Measurements from ENCODE around the gene VPS50.

Gene VPS50

GRCh38 chr7:93231799-93232672, at the start of gene VPS50:
TSS of gene VPS50 (plus strand) at chr7:93232366. CDS start at chr7:93232468, 102 bp downstream.
- FAIRE-seq (no peak), DNase-seq (ENCODE audit: insufficient read length, low spot score) (peak; percentile 81)

- DNase-seq (ENCODE audit: insufficient read length, low spot score), result no peak
Measured at GRCh38 chr7:93185303-93186027, 46.7 kb upstream of the VPS50 start.

DNA sequence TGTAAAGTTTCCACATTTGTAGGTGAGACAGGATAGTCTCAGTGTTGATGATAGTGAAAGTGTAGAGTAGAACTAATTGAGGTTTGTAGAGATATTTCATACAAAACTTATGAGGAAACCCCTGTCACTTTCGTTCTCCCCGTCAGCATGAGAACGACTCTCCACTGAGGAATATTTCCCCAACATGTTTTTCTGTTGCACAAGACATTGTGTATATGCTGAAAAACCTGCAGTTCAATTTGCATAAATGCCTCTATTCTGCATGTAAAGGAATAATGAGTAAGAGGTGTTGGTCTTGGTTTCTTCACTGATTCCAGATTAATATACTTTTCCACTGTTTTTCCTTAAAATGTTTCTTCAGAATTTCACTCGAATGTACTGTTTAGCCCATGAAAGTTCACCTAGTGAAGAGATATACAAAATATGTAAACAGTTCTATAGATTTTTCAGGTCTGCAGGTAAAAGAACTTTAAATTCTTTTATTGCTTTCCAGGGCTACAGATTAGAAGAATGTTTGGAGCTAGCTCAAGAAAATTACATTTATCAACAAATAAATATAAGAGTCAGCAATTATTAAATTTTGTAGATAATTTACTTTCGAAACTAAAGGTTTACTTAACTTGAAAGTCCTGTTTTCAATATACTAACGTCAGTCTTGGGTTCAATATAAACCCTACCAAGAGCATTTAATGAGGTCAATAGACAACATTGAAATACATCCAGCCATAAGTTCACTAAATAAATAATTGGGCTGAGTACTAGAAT, 43.1 kb upstream of the VPS50 start:
- no peak for FAIRE-seq
- DNase-seq (ENCODE audit: insufficient read length, low spot score), result no peak

More at GRCh38 chr7:93185303-93186027, 46.7 kb upstream of the VPS50 start:
- FAIRE-seq, result no peak

DNA sequence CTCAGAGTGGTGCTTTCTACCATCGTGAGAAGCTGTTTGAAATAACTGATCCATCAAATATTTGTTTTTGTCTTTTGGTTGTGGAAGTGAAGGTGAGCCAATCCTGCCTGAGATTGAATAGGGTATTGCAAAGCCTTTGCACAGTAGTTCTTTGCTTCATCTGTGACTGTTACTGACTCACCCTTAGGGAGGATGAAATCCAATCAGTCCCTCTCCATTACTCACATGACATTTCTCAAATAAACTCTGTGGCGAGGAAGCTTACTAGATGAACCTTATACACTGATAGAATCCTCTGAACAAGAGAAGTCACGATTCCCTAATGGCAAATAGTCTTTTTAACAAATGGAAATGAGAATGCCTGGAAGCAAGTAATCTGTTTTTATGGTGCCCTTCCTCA, 37.8 kb upstream of the VPS50 start:
- no peak for DNase-seq (ENCODE audit: insufficient read length, low spot score)
- no peak for FAIRE-seq

- DNase-seq (ENCODE audit: insufficient read length, low spot score) (no peak), FAIRE-seq (no peak)
Measured at GRCh38 chr7:93196336-93196735, 35.8 kb upstream of the VPS50 start.

DNA sequence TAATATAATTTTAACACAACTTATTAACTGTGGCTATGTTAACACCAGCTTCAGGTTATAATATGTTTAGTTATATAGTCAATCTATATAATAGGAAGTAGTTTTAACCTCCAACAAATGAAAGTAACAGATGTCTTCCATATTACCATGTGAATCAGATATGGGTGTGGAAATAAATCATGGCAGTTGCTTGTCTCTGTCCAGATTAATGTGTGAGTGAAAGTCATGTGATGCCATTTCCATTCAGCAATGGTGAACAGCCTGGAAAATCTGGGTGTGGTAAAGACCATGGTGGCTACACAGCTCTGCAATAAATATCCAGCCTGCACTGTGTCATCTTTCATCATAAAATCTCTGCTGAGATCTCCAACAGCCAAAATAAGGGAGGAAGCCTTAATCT, 33.7 kb upstream of the VPS50 start:
- DNase-seq (ENCODE audit: insufficient read length, low spot score) (no peak), FAIRE-seq (no peak)

DNA sequence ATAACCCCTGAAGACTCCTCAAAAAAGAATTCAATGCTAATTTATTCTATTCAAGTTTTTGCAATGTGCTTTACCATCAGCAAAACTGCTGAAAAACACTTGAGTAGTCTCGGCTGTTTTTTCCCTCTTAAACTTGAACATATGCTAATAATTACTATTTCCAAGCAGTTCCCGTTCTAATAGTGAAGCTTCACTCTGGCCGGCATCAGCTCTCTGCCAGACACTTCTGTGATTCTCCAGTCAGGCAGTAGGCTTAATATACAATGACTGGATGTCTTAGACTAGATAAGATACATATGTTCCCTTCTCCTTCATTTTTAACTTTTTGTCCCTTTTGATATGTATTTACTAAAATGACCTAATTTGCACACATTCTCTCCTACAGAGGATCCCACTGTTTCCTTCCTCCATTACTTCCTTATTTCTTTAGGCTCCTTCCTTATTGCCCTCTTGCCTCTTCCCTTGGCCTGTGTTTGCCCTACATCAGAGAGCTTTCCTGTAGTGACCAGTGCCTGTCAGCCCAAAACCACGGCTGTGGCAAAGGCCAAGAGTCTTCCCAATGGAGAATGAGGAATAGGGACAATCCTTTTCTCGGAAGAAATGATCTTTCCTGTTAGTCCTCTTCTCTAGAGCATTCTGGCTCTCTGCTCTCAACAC, 29.4 kb upstream of the VPS50 start:
- DNase-seq (ENCODE audit: insufficient read length, low spot score), result no peak
- FAIRE-seq, result no peak

DNA sequence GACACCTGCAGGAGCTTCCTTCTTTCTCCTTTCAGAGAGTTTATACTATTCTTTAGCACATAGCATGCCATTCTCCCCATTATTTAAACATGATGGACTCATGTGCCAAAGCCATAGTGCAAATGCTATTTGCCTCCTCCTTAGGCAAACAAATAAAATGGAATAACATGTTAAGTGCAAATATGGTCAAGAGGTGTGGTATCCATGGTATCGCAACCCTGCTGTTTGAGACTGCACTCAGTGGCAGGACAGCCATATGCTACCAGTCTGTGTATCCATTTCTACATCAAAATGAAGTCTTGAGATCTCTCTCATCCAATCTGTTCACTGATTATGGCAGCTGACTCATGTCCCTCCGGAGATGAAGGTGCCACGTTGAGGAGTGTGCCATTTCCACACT, 28.7 kb upstream of the VPS50 start:
- FAIRE-seq, result no peak
- DNase-seq (ENCODE audit: insufficient read length, low spot score), result no peak

GRCh38 chr7:93205046-93205445, 27.1 kb upstream of the VPS50 start:
- FAIRE-seq (no peak), DNase-seq (ENCODE audit: insufficient read length, low spot score) (no peak)

- DNase-seq (ENCODE audit: insufficient read length, low spot score) (no peak), FAIRE-seq (no peak)
Measured at GRCh38 chr7:93211228-93211818, 20.8 kb upstream of the VPS50 start.

- FAIRE-seq (no peak), DNase-seq (ENCODE audit: insufficient read length, low spot score) (no peak)
Measured at GRCh38 chr7:93212881-93213280, 19.3 kb upstream of the VPS50 start.

DNA sequence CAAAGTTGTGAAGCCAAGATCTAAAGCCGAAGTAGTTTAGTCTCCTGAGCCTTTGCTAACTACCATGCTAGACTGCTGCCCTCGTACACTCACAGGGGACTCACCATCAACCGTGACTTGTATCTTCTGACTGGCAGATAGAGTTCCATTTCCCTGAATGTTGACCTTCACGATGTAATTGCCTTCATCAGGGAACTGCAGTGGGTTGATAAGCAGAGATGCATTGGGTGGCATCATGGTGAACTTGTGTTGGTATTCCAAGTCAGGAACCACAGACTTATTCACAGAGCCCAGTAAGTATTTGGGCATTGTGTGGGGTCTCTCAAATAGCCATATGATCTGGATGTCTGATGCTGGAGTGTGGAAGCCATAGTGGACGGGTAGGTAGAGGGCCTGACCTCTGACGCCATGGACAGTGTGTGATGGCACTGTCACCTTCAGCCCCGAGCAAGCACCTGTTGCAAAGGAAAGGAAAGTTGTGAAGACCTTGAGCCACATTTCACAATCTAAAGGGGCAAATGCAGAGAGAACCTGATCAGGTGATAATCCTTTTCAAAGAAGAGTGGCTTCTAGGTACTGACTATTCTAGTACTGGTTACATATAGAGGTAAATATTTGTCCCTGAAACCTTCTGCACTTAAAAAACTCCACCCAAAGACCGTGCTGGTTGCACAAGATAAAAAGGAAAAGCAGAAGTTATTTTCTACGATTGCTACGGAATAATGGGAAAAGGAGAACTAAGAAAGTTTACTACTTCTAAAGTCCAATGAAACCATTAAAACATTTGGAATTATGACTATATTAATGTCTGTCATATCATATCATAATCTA, 13.0 kb upstream of the VPS50 start:
- DNase-seq (ENCODE audit: insufficient read length, low spot score) (no peak), FAIRE-seq (no peak)

DNA sequence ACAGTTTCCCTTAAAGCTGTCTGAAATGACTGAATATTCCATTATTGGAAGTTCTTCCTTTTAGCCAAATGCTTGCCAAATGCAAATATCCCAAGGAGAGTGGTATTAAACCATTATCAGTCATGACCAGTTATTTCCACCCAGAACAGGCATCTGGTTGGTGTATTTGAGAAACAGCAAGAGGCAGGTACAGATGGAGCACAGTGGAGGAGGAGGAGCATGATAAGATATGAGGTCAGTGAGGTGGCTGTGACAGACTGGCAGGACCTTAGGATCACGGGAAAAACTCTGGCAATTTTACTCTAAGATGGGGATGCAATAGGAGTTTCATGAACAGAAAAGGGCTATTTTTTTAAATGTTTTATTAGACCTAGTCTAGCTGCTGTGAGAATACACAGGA, 12.3 kb upstream of the VPS50 start:
- no peak for FAIRE-seq

GRCh38 chr7:93226310-93226709, 5.9 kb upstream of the VPS50 start, which contains the start of gene HEPACAM2:
TSS of gene HEPACAM2 (minus strand) at chr7:93226469.
- FAIRE-seq (no peak), DNase-seq (ENCODE audit: insufficient read length, low spot score) (no peak)

More for the DNA sequence above, 12.3 kb upstream of the VPS50 start:
- no peak for DNase-seq (ENCODE audit: insufficient read length, low spot score)

GRCh38 chr7:93228302-93228701, 3.9 kb upstream of the VPS50 start:
- FAIRE-seq (no peak), DNase-seq (ENCODE audit: insufficient read length, low spot score) (peak; percentile 17)

GRCh38 chr7:93231259-93231658, 907 bp upstream of the VPS50 start:
- FAIRE-seq (no peak), DNase-seq (ENCODE audit: insufficient read length, low spot score) (no peak)

GRCh38 chr7:93232673-93233018, 480 bp downstream of the VPS50 start:
- peak; percentile 2 for DNase-seq (ENCODE audit: insufficient read length, low spot score)
- no peak for FAIRE-seq

DNA sequence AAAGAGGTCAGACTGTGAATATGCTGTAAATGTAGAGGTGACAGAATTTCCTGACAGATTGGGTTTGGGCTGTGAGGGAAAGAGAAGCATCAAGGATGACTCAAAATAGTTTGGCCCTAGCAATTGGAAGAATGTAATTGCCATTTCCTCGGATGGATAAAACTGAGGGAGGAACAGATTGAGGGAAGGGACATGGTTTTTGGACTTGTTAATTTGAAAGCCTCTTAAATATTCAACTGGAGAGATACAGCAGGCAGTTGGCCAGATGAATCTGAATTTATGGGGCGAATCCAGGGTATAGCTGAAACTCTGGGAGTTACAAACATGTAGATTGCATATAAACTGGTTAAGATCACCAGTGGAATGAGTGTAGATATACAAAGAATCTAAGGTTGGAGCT, 3.4 kb downstream of the VPS50 start:
- no peak for FAIRE-seq

DNA sequence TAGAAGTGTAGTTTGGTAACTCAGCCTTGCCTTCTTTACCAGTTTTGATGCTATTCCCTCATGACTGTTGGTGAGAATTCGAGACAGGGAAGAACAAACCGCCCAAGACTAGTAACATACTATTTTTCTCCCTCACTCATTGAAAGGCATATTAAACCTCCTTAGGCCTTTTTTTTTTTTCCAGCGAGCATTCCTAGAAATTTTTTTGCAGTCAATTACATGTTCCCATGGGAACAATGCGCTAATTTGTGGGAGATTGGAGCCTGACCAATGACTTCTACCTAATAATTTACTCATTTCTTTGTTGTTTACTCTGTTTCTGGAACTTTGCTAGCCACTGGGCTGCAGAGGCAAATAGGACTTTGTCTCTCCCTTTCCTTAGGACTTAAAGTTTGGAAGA, 6.0 kb downstream of the VPS50 start:
- FAIRE-seq, result no peak
- DNase-seq (ENCODE audit: insufficient read length, low spot score), result no peak

More for the DNA sequence above, 3.4 kb downstream of the VPS50 start:
- DNase-seq (ENCODE audit: insufficient read length, low spot score), result no peak
